Activated T-helper 17 cell treated with anti-CD3 and anti-CD28 coated beads, Interleukin-2, amount 50 U/mL, for 72 hours (primary cell): ENCODE data around the gene LIX1. TPM values are rescaled to one million over a fixed set of nuclear protein-coding genes. Genes with fewer than 3 reads are reported as not detected.

Experiments
- ATAC-seq: fragments of 150-1000 bp; cut with Tn5 transposase; replicated peaks from 2 replicates; pipeline ENCODE4 v1.10.0; 2021; ENCODE audit warnings: mild to moderate bottlenecking, moderate library complexity
- H3K27ac Mint-ChIP-seq: one replicate; pipeline ENCODE4 v1.8.0; 2022; ENCODE audit warnings: mixed read lengths
- H3K27me3 Mint-ChIP-seq: one replicate; pipeline ENCODE4 v1.8.0; 2022; ENCODE audit warnings: mixed read lengths
- H3K36me3 Mint-ChIP-seq: one replicate; pipeline ENCODE4 v1.8.0; 2022; ENCODE audit warnings: low read depth, mild to moderate bottlenecking, mixed read lengths
- H3K4me1 Mint-ChIP-seq: one replicate; pipeline ENCODE4 v1.8.0; 2022; ENCODE audit warnings: mixed read lengths
- H3K4me3 Mint-ChIP-seq: one replicate; pipeline ENCODE4 v1.8.0; 2022; ENCODE audit warnings: mild to moderate bottlenecking, mixed read lengths
- H3K9me3 Mint-ChIP-seq: one replicate; pipeline ENCODE4 v1.8.0; 2022; ENCODE audit warnings: mixed read lengths
- total RNA-seq, 2 donors: library from RNA; stranded (reverse); gene quantifications; one replicate each; pipeline ENCODE4 v1.2.3, GENCODE V29; 2022

Gene LIX1
- total RNA-seq, 2 donors from 2014 or later: not detected

DNA sequence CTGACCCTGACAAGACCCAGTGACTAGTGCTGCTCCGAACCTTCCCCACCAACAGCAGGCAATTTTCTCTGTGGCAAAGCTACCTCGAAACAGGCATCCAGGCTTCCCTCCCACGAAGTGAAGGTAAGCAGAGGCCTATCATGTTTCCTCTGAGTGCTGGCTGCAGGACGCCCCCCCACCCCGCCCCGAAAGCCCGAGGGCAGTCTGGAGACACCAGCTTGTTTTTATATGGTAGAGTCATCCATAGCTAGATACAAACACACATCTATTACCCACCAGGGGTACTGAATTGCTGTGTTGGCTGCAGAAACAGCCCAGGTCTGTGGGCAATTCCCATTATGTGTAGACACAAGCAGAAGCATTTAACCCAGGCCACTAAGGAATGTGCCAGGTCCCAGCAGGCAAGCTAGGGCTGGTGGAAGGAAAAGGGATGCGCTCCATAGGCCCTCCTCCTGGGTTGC, 40.4 kb downstream of the LIX1 start:
- H3K4me3 Mint-ChIP-seq: no peak overlapping the region
- H3K4me1 Mint-ChIP-seq: no peaks in the 10 kb centered on the region
- no peak for ATAC-seq
- peaks cover 13% of the 10 kb centered on the region for H3K27me3 Mint-ChIP-seq
- no peaks in the 10 kb centered on the region for H3K9me3 Mint-ChIP-seq
- H3K27ac Mint-ChIP-seq: no peak overlapping the region
- no peaks in the 10 kb centered on the region for H3K36me3 Mint-ChIP-seq

DNA sequence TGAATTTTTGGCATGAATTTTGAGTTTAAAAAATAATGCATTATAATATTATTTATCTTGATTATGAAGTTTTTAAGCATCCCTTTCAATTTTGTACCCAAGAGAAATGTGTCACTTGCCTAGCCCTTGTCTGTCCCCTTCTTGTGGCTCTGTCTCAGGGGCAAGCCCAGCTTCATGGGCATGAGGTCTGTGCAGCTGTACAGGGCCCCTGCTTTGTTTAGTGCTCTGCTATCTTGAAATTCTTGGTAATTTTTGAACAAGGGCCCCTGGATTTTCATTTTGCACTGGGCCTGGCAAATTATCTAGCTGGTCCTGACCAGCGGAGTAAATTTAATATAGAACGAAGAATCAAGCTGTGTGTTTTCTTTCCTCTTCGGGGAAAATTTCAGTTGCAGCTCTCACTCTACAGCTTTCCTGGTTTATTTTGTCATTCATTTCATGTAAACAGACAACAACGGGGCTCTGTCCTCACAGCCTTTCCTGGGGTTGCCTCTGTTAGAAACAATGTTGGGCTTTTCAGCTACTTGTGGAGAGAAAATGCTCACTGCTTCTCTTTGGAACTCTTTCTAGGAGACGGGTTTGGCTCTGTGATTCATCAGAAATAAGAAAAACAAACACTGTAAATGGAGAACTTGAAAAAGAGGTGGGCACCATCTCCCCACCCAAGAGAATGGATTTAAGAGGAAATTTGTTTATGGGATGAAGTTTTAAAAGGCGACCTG, 41.1 kb downstream of the LIX1 start:
- Mint-ChIP-seq H3K4me1 (no peaks in the 10 kb centered on the region), H3K27ac (no peak overlapping the region), H3K4me3 (no peak overlapping the region), H3K27me3 (peaks cover 15% of the 10 kb centered on the region), H3K36me3 (no peaks in the 10 kb centered on the region), H3K9me3 (no peaks in the 10 kb centered on the region)
- no peak for ATAC-seq

- H3K36me3 Mint-ChIP-seq: no peaks in the 10 kb centered on the region
- H3K4me1 Mint-ChIP-seq: peaks cover 2% of the 10 kb centered on the region
- H3K9me3 Mint-ChIP-seq: no peaks in the 10 kb centered on the region
- no peak for ATAC-seq
- no peak overlapping the region for H3K27ac Mint-ChIP-seq
- H3K4me3 Mint-ChIP-seq: no peak overlapping the region
- peaks cover 15% of the 10 kb centered on the region for H3K27me3 Mint-ChIP-seq
Observed at GRCh38 chr5:97100476-97100875, 41.9 kb downstream of the LIX1 start.

GRCh38 chr5:97098922-97099321, 43.5 kb downstream of the LIX1 start:
- H3K27ac Mint-ChIP-seq: no peak overlapping the region
- H3K9me3 Mint-ChIP-seq: no peaks in the 10 kb centered on the region
- no peaks in the 10 kb centered on the region for H3K36me3 Mint-ChIP-seq
- no peak overlapping the region for H3K4me3 Mint-ChIP-seq
- peaks cover 15% of the 10 kb centered on the region for H3K27me3 Mint-ChIP-seq
- H3K4me1 Mint-ChIP-seq: peaks cover 12% of the 10 kb centered on the region
- ATAC-seq: no peak

DNA sequence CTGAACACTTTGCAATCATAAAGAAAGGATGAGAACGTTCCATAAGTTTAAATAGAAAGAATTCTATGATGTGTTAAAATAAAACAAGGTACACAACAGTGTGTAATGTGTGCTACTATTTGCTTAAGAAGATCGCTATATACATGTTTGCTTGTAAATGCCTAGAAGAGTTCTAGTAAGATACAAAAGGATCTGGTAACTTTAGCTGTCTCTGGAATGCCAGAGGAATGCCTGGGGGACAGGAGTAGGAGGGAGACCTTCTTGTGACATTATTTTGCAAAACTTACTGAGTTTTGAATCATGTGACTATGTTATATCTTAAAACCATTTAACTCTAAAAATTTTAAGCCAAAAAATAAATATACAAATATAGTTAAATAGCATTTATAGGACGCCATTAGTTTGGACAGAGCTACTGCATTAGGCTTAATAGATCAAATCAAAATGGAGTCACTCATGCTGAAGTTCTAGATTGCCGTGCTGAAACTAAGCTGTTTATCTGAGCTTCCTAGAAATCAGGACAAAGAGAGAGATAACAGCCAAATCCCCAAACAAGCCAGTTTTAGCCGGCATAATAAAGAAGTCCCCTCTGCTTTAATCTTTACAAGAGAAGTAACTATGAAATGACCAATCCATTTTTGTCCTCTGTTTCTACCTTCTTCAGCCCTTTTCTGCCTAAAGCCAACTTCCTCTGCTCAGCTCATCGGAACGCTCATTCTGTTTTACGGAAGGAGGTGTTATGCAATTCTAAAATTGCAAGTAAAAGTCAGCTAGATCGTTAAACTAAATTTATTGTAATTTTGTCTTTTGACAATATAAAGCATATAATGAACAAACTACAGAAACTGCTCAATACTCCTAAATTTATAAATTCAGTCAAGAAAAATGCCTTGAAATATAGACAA, 44.8 kb downstream of the LIX1 start:
- no peaks in the 10 kb centered on the region for H3K36me3 Mint-ChIP-seq
- H3K4me1 Mint-ChIP-seq: peaks cover 12% of the 10 kb centered on the region
- H3K27me3 Mint-ChIP-seq: peaks cover 15% of the 10 kb centered on the region

GRCh38 chr5:97096846-97097245, 45.6 kb downstream of the LIX1 start:
- Mint-ChIP-seq H3K9me3 (no peaks in the 10 kb centered on the region), H3K4me3 (no peak overlapping the region), H3K27ac (no peak overlapping the region), H3K36me3 (no peaks in the 10 kb centered on the region), H3K4me1 (peaks cover 12% of the 10 kb centered on the region), H3K27me3 (peaks cover 15% of the 10 kb centered on the region)
- ATAC-seq: no peak

More for the DNA sequence above, 44.8 kb downstream of the LIX1 start:
- no peak overlapping the region for H3K4me3 Mint-ChIP-seq
- no peak overlapping the region for H3K27ac Mint-ChIP-seq
- no peaks in the 10 kb centered on the region for H3K9me3 Mint-ChIP-seq
- no peak for ATAC-seq

DNA sequence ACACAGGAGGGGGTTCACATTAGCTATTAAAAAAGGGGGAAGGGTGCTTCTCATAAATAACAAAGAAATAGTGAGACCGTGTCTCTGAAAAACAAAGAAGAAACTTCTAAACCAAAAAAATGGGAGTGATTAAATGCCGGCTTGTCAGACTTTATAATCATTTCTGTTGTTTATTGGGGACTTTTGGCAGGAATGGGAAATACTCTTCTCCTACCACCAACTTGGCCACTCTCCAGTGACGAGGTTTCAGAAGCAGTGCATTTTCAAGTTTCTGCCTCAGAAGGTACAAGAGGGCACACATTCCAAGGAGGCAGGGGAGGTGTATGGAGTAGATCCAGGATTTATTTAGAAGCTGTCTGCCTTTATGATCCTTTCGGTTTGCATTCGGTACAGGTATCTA, 46.2 kb downstream of the LIX1 start:
- no peaks in the 10 kb centered on the region for H3K9me3 Mint-ChIP-seq
- H3K36me3 Mint-ChIP-seq: no peaks in the 10 kb centered on the region
- no peak for ATAC-seq
- peaks cover 12% of the 10 kb centered on the region for H3K4me1 Mint-ChIP-seq
- peaks cover 11% of the 10 kb centered on the region for H3K27me3 Mint-ChIP-seq
- no peak overlapping the region for H3K4me3 Mint-ChIP-seq
- H3K27ac Mint-ChIP-seq: no peak overlapping the region

DNA sequence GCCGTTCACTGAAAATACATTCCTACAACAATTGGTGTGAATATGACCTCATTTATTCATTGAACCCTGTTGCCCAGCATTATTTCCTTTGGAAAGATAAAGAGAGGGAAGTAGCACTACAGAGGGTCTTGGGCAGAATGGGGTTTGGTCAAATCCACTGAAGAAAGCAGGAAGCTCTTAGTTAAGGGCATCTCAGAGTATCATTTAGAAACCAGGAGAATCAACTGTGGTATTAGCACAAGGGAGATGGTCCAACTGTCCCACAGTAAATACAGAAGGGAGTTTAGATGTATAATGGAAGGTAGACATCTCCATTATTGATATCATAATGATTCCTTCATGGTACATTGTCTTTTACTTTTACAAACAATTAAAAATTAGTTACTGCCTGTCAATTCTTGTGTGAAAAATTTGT, 47.1 kb downstream of the LIX1 start:
- Mint-ChIP-seq H3K4me1 (peaks cover 12% of the 10 kb centered on the region), H3K4me3 (peak overlapping the region; percentile 62), H3K9me3 (no peaks in the 10 kb centered on the region), H3K27ac (peak overlapping the region; percentile 74), H3K27me3 (peaks cover 11% of the 10 kb centered on the region), H3K36me3 (no peaks in the 10 kb centered on the region)
- peak; percentile 50 for ATAC-seq

DNA sequence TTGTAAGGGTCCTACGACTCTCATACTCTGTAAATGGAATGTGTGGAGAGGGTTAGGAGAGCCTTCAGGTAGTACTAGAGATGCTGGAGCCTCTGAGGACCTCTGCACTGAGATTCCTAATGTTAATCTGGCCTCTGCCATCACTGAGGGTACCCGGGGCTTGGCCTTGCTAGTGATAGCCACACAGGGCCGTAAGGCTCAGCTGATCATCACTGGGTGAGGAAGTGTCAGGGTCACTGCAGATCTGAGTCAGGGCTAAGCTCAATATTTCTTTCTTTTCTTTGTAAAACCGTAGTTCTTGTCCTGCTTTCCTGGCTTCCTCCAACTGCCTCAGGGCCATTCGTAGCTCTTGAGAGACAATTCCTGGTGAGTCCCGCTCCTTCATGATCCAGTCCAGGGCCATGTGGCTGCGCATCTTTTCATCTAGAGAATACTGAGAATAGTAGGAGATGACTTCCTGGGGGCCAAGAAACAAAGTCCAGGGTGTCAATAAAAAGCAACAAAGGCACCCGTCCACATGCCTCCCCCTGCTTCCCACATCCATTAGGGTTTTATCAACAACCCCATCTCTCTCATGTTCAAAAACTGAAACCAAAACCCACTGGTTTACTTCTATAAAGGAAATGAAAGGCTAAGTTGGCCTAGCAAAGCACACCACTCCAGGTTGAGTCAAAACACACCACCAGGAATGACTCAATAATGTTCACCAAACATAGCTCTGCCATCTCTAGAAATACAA, 47.7 kb downstream of the LIX1 start:
- H3K4me1 Mint-ChIP-seq: peaks cover 12% of the 10 kb centered on the region
- peak overlapping the region; percentile 74 for H3K27ac Mint-ChIP-seq
- H3K9me3 Mint-ChIP-seq: no peaks in the 10 kb centered on the region
- no peaks in the 10 kb centered on the region for H3K36me3 Mint-ChIP-seq
- H3K4me3 Mint-ChIP-seq: peak overlapping the region; percentile 62
- peaks cover 11% of the 10 kb centered on the region for H3K27me3 Mint-ChIP-seq
- peak; percentile 98 for ATAC-seq

DNA sequence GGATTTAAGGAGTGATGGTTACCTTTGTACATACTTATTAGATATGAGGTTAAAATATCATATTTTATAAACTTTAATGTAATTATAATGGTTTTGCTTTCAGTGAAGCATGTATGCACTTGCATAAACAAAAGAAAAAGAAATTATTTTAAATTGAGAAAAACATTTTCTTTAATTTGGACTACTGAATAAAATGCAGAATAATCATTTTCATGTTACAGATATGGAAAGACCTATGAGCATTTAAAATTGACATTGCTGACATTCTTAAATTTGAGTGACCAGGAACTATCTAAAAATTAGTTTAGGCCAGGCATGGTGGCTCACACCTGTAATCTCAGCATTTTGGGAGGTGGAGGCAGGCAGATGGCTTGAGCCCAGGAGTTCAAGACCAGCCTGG, 49.2 kb downstream of the LIX1 start:
- H3K4me1 Mint-ChIP-seq: peaks cover 12% of the 10 kb centered on the region
- H3K4me3 Mint-ChIP-seq: no peak overlapping the region
- peaks cover 8% of the 10 kb centered on the region for H3K27me3 Mint-ChIP-seq
- no peak for ATAC-seq
- no peaks in the 10 kb centered on the region for H3K36me3 Mint-ChIP-seq
- no peaks in the 10 kb centered on the region for H3K9me3 Mint-ChIP-seq
- no peak overlapping the region for H3K27ac Mint-ChIP-seq

DNA sequence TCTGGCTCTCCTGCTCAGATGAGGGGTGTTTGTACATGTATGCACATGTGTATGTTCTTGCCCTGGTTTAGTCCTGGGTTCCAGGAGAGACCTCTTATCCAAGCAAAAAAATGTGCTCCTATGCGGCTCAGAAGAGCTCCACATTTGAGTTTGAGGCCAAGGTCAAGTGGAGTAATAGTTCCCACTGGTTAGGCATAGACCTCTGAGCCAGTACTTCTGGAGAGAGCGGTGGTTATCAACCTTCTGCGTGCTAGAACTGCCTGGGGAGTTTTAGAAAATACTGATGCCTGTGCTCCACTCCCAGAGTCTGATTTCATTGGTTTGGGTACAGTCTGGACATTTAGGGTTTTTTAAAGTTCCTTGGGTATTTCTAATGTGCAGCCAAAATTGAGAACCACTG, 51.5 kb downstream of the LIX1 start:
- Mint-ChIP-seq H3K4me3 (no peak overlapping the region), H3K27me3 (no peaks in the 10 kb centered on the region), H3K36me3 (no peaks in the 10 kb centered on the region), H3K9me3 (no peaks in the 10 kb centered on the region), H3K4me1 (peaks cover 12% of the 10 kb centered on the region), H3K27ac (no peak overlapping the region)
- no peak for ATAC-seq

- Mint-ChIP-seq H3K27ac (no peak overlapping the region), H3K4me3 (no peak overlapping the region), H3K36me3 (no peaks in the 10 kb centered on the region), H3K27me3 (no peaks in the 10 kb centered on the region), H3K4me1 (no peaks in the 10 kb centered on the region), H3K9me3 (no peaks in the 10 kb centered on the region)
- no peak for ATAC-seq
Observed at GRCh38 chr5:97089149-97089801, 53.1 kb downstream of the LIX1 start.

DNA sequence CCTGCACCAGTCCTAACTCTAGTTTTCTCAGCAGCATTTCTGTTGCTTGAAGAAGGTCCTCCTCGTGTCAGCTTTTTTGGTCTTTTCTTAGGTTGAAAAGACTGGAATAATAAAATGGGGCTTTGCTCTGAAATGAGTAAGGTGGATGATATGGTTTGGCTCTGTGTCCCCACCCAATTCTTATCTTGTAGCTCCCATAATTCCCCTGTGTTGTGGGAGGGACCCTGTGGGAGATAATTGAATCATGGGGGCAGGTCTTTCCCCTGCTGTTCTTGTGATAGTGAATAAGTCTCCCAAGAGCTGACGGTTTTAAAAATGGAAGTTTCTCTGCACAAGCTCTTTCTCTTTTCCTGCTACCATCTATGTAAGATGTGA, 53.6 kb downstream of the LIX1 start:
- ATAC-seq: no peak
- Mint-ChIP-seq H3K27me3 (no peaks in the 10 kb centered on the region), H3K36me3 (no peaks in the 10 kb centered on the region), H3K4me1 (no peaks in the 10 kb centered on the region), H3K27ac (no peak overlapping the region), H3K9me3 (no peaks in the 10 kb centered on the region), H3K4me3 (no peak overlapping the region)

DNA sequence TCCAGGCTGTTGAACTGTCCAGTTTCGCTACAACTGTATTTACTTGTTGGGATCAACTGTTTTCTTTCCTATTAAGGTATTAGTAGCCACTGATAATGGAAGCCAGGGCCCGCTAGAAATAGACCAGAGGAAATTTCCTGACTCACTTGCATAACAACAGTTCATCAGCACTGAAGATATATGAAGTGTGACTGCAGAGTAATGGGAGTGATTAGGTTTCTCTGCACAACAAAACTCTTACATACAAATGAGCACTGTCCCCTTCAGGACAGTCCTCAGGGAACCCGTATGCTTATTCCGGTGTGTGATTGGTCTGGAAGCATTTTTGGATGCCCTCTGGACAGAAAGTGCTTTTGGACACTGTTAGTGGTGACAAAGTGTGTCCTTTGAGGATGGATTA, 55.3 kb downstream of the LIX1 start:
- Mint-ChIP-seq H3K4me1 (peaks cover 2% of the 10 kb centered on the region), H3K4me3 (no peak overlapping the region), H3K27ac (no peak overlapping the region), H3K9me3 (no peaks in the 10 kb centered on the region), H3K36me3 (no peaks in the 10 kb centered on the region), H3K27me3 (no peaks in the 10 kb centered on the region)
- ATAC-seq: no peak
